HEK293T (cell line): ENCODE results near the gene KCNQ5.

Experiments used
- ARNT ChIP-seq: fragments of 450-650 bp; IDR thresholded peaks from 2 replicates; pipeline ENCODE4 v1.6.1; 2017; ENCODE audit warnings: mild to moderate bottlenecking
- BHLHE40 ChIP-seq: fragments of 450-650 bp; IDR thresholded peaks from 2 replicates; pipeline ENCODE4 v1.6.1; 2016; ENCODE audit warnings: mild to moderate bottlenecking, moderate library complexity, borderline replicate concordance
- FOXK2 ChIP-seq: fragments of 450-650 bp; IDR thresholded peaks from 2 replicates; pipeline ENCODE4 v1.6.1; 2016; ENCODE audit warnings: mild to moderate bottlenecking
- FOXM1 ChIP-seq: fragments of 450-650 bp; IDR thresholded peaks from 2 replicates; pipeline ENCODE4 v1.6.1; 2017; ENCODE audit warnings: mild to moderate bottlenecking, borderline replicate concordance
- HDGF ChIP-seq: fragments of 450-650 bp; IDR thresholded peaks from 2 replicates; pipeline ENCODE4 v1.6.1; 2017; ENCODE audit warnings: antibody characterized with exemption, borderline replicate concordance
- NFRKB ChIP-seq: fragments of 450-650 bp; IDR thresholded peaks from 2 replicates; pipeline ENCODE4 v1.6.1; 2016; ENCODE audit warnings: mild to moderate bottlenecking, moderate library complexity
- SP1 ChIP-seq: fragments of 450-650 bp; IDR thresholded peaks from 2 replicates; pipeline ENCODE4 v1.6.1; 2017
- ZNF384 ChIP-seq: fragments of 450-650 bp; IDR thresholded peaks from 2 replicates; pipeline ENCODE4 v1.6.1; 2016

- TF ChIP-seq FOXM1 (no peak), FOXK2 (no peak), BHLHE40 (no peak), SP1 (no peak), NFRKB (no peak), HDGF (no peak), ARNT (no peak), ZNF384 (no peak)
Measured at GRCh38 chr6:72683797-72684196, 61.9 kb downstream of the KCNQ5 start.
